ENCODE results near the gene REEP6. TPM values are rescaled to one million over a fixed set of nuclear protein-coding genes. Genes with fewer than 3 reads are reported as not detected.

Gene REEP6
- total RNA-seq, 1 experiment from 2014 or later = 10.5 TPM

DNA sequence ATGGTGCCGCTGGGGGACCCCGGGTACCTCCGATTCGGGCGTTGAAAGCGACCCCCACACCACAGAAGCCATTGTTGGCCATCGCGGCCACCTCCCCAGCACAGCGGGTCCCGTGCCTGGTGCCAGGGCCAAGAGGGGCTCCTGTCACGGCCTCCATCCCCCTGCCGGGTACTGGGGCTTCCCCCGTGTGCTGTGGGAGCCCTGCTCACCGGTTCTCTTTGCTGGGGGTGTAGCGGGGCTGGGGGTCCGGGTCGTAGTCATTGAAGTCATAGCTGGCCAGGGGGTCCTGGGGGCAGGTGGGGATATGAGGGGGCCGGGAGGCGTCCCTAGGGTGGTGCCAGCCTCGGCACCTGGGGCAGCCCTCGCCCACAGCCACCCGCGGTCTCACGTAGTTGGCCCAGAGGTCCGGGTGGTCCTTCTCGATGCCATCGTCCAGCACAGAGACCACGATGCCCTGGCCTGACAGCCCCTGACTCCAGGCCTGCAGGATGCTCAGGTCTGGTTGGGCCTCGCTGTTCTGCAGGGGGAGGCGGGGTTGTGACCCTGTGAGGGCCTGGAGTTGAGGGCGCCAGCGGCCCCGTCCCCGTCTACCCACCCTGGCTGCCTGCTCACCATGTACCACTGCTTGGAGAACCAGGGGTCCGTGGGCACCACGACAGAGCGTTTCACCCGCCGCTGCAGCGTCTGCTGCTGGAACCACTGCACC is 3.3 kb upstream of the REEP6 start:
- Histone ChIP-seq H2BK15ac (ENCODE audit: low read depth, low read length) (no peak overlapping the region), H3K27me3 (ENCODE audit: insufficient read depth, low read length) (peaks cover 3% of the 10 kb centered on the region; the same call in 1 of the 2 replicates), H3T11ph (ENCODE audit: low read length) (no peak overlapping the region), H3K27ac (ENCODE audit: insufficient read length, low read depth, low read length) (no peak overlapping the region), H2BK120ac (ENCODE audit: low read depth, low read length, poor library complexity, severe bottlenecking) (no peak overlapping the region), H4K8ac (replicated peaks; ENCODE audit: insufficient read length, low read depth, low read length) (no peak overlapping the region), H2AFZ (ENCODE audit: low read length) (no peak overlapping the region), H3K14ac (ENCODE audit: insufficient read depth, low read length) (no peak overlapping the region; the same call in 1 of the 2 replicates), H3K18ac (ENCODE audit: insufficient read length, low read depth, low read length) (no peak overlapping the region), H4K91ac (ENCODE audit: insufficient read length, low read depth, low read length) (no peak overlapping the region), H3K9ac (ENCODE audit: extremely low read depth, insufficient read length, low read length) (no peak overlapping the region), H3K4ac (ENCODE audit: low read depth, low read length) (no peak overlapping the region), H3K79me1 (ENCODE audit: insufficient read depth, low read depth, low read length, poor library complexity, severe bottlenecking) (no peaks in the 10 kb centered on the region), H3K9me3 (ENCODE audit: control insufficient read depth, low read depth, low read length) (no peaks in the 10 kb centered on the region), H2BK20ac (ENCODE audit: low read depth, low read length, poor library complexity, severe bottlenecking) (no peak overlapping the region), H3K4me1 (ENCODE audit: insufficient read depth, low read length) (no peaks in the 10 kb centered on the region), H4K20me1 (ENCODE audit: control insufficient read depth, insufficient read depth, insufficient read length) (no peaks in the 10 kb centered on the region), H4K5ac (ENCODE audit: insufficient read length, low read depth, low read length) (no peak overlapping the region), H2AK5ac (ENCODE audit: insufficient read length, low read length) (no peak overlapping the region), H3K56ac (ENCODE audit: insufficient read length, low read depth, low read length) (no peak overlapping the region), H2BK5ac (ENCODE audit: insufficient read length, low read length) (no peak overlapping the region), H3K23me2 (ENCODE audit: insufficient read length, low read depth, low read length, poor library complexity, severe bottlenecking) (peaks cover 9% of the 10 kb centered on the region), H2BK12ac (ENCODE audit: insufficient read length, low read depth, low read length) (no peak overlapping the region), H3K79me2 (ENCODE audit: insufficient read depth, low read length) (no peaks in the 10 kb centered on the region), H3K4me2 (ENCODE audit: insufficient read depth, insufficient read length, low read length) (no peak overlapping the region), H3K23ac (ENCODE audit: insufficient read length, low read depth, low read length) (no peak overlapping the region)
- Mint-ChIP-seq H3K4me1 (peaks cover 4 to 10% of the 10 kb centered on the region in 2 experiments), H3K9me3 (no peaks in the 10 kb centered on the region; a peak in 1 of 5 replicates), H3K27me3 (ENCODE audit: low read depth) (peaks cover 14% of the 10 kb centered on the region), H3K27ac (no peak overlapping the region), H3K36me3 (ENCODE audit: insufficient read depth in 1 of 3, low read depth in 3 of 3) (no peaks in the 10 kb centered on the region; a peak in 1 of 7 replicates), H3K4me3 (no peak overlapping the region)
- TF ChIP-seq, protein P1, sequence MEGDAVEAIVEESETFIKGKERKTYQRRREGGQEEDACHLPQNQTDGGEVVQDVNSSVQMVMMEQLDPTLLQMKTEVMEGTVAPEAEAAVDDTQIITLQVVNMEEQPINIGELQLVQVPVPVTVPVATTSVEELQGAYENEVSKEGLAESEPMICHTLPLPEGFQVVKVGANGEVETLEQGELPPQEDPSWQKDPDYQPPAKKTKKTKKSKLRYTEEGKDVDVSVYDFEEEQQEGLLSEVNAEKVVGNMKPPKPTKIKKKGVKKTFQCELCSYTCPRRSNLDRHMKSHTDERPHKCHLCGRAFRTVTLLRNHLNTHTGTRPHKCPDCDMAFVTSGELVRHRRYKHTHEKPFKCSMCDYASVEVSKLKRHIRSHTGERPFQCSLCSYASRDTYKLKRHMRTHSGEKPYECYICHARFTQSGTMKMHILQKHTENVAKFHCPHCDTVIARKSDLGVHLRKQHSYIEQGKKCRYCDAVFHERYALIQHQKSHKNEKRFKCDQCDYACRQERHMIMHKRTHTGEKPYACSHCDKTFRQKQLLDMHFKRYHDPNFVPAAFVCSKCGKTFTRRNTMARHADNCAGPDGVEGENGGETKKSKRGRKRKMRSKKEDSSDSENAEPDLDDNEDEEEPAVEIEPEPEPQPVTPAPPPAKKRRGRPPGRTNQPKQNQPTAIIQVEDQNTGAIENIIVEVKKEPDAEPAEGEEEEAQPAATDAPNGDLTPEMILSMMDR (conservative IDR thresholded peaks at IDR 0.05) = no peak
- no peak for DNase-seq
- WGBS (ENCODE audit: extremely low coverage, insufficient read length, low lambda C conversion rate) = no CpG with 5 or more reads among the region's 40 CpGs
